ENCODE results near the gene PATJ. TPM values are rescaled to one million over a fixed set of nuclear protein-coding genes. Genes with fewer than 3 reads are reported as not detected.

PATJ gene
- total RNA-seq, 1 experiment from 2014 or later = 48.8 TPM

- no peaks in the 10 kb centered on the region for H3K9me2 ChIP-seq (ENCODE audit: insufficient read depth)
- H3K4me3 ChIP-seq (replicated peaks in 1 of 2; ENCODE audit: low read depth in 1 of 2, low read length in 2 of 2) = no peak overlapping the region
- no peak overlapping the region for H3K9ac ChIP-seq (ENCODE audit: low read length)
- peaks cover 0 to 12% of the 10 kb centered on the region in 2 experiments; a peak in 1 of 4 replicates for H3K4me1 ChIP-seq (ENCODE audit: control insufficient read depth in 1 of 2, insufficient read depth in 2 of 2, low read length in 2 of 2)
- RAD21 ChIA-PET (ENCODE audit: low non-redundant PET in 1 of 2, low total read pairs in 2 of 2, uncharacterized antibody in 2 of 2, unreplicated experiment in 2 of 2) = no interaction called here
- POLR2A ChIA-PET = no interaction called here
- H4K20me1 ChIP-seq (ENCODE audit: insufficient read depth) = no peaks in the 10 kb centered on the region
- H3K36me3 ChIP-seq (ENCODE audit: control insufficient read depth in 1 of 2, insufficient read depth in 2 of 2, low read length in 2 of 2) = no peaks in the 10 kb centered on the region
- ATAC-seq (no peak), DNase-seq (ENCODE audit: low read depth, low spot score) (no peak)
- no TSS peak for BruUV-seq (replicated peaks)
- CTCF ChIA-PET = interaction anchor here (0.6 kb wide), 1 partner anchor 48 kb away, joined by 3 read pairs; no protein-coding TSS in a partner anchor
- intact Hi-C loops (cut with micrococcal nuclease) = no loop called here
- no peaks in the 10 kb centered on the region for H3K27me3 ChIP-seq (ENCODE audit: insufficient read depth, low read length)
- no peaks in the 10 kb centered on the region for H3K9me3 ChIP-seq (ENCODE audit: control insufficient read depth in 1 of 2, insufficient read depth in 1 of 2, low read depth in 1 of 2, low read length in 2 of 2)
- no peak overlapping the region for H3K4me2 ChIP-seq (ENCODE audit: low read length)
- TF ChIP-seq RAD21 (IDR thresholded peaks at IDR 0.05; ENCODE audit: low read depth) = no peak
- H3K27ac ChIP-seq (ENCODE audit: low read depth, low read length) = no peak overlapping the region
- no peak overlapping the region for H2AFZ ChIP-seq (ENCODE audit: low read depth, low read length, poor library complexity, severe bottlenecking)
- H3K79me2 ChIP-seq (ENCODE audit: insufficient read depth, low read length) = no peaks in the 10 kb centered on the region
Observed at GRCh38 chr1:62139410-62139809, 397.1 kb downstream of the PATJ start.

- no peaks in the 10 kb centered on the region for H3K9me3 ChIP-seq (ENCODE audit: control insufficient read depth in 1 of 2, insufficient read depth in 1 of 2, low read depth in 1 of 2, low read length in 2 of 2)
- no peak overlapping the region for H3K4me2 ChIP-seq (ENCODE audit: low read length)
- RAD21 ChIA-PET (ENCODE audit: low non-redundant PET in 1 of 2, low total read pairs in 2 of 2, uncharacterized antibody in 2 of 2, unreplicated experiment in 2 of 2) = no interaction called here
- no peaks in the 10 kb centered on the region for H3K79me2 ChIP-seq (ENCODE audit: insufficient read depth, low read length)
- no TSS peak for BruUV-seq (replicated peaks)
- H3K27ac ChIP-seq (ENCODE audit: low read depth, low read length) = no peak overlapping the region
- H3K9ac ChIP-seq (ENCODE audit: low read length) = no peak overlapping the region
- H3K36me3 ChIP-seq (ENCODE audit: control insufficient read depth in 1 of 2, insufficient read depth in 2 of 2, low read length in 2 of 2) = no peaks in the 10 kb centered on the region
- CTCF ChIA-PET = no interaction called here
- POLR2A ChIA-PET = no interaction called here
- H2AFZ ChIP-seq (ENCODE audit: low read depth, low read length, poor library complexity, severe bottlenecking) = no peak overlapping the region
- no peaks in the 10 kb centered on the region for H3K27me3 ChIP-seq (ENCODE audit: insufficient read depth, low read length)
- DNase-seq (ENCODE audit: low read depth, low spot score) (no peak), ATAC-seq (no peak)
- H3K9me2 ChIP-seq (ENCODE audit: insufficient read depth) = no peaks in the 10 kb centered on the region
- intact Hi-C loops (cut with micrococcal nuclease) = loop anchor here (10.0 kb wide), 1 partner anchor 186 kb away; no protein-coding TSS in a partner anchor
- H3K4me1 ChIP-seq (ENCODE audit: control insufficient read depth in 1 of 2, insufficient read depth in 2 of 2, low read length in 2 of 2) = peaks cover 0 to under 1% of the 10 kb centered on the region in 2 experiments; a peak in 1 of 4 replicates
- no peaks in the 10 kb centered on the region for H4K20me1 ChIP-seq (ENCODE audit: insufficient read depth)
- no peak overlapping the region for H3K4me3 ChIP-seq (replicated peaks in 1 of 2; ENCODE audit: low read depth in 1 of 2, low read length in 2 of 2)
- TF ChIP-seq ATF3 (IDR thresholded peaks at IDR 0.05) = no peak
- no peak for TF ChIP-seq ZNF274 (IDR thresholded peaks at IDR 0.05; ENCODE audit: low read depth, low read length)
- TF ChIP-seq REST (IDR thresholded peaks at IDR 0.05; ENCODE audit: low read depth) = no peak
- TF ChIP-seq SP1 (IDR thresholded peaks at IDR 0.05; ENCODE audit: low read depth) = no peak
- no peak for TF ChIP-seq SIN3A (IDR thresholded peaks at IDR 0.05; ENCODE audit: low read depth)
- TF ChIP-seq TCF7L2 (IDR thresholded peaks at IDR 0.05; ENCODE audit: borderline replicate concordance, extremely low read depth, insufficient read depth, insufficient read length) = no peak
- TF ChIP-seq MAX (IDR thresholded peaks at IDR 0.05) = no peak
- TF ChIP-seq EZH2phosphoT487 (IDR thresholded peaks at IDR 0.05; ENCODE audit: borderline replicate concordance) = no peak
- TF ChIP-seq RAD21 (IDR thresholded peaks at IDR 0.05; ENCODE audit: low read depth) = no peak
- no peak for TF ChIP-seq FOSL1 (IDR thresholded peaks at IDR 0.05; ENCODE audit: low read depth)
- no peak for TF ChIP-seq EGR1 (IDR thresholded peaks at IDR 0.05; ENCODE audit: low read depth)
- TF ChIP-seq ELF1 (IDR thresholded peaks at IDR 0.05; ENCODE audit: borderline replicate concordance, low read depth) = no peak
- TF ChIP-seq ZBTB33 (IDR thresholded peaks at IDR 0.05; ENCODE audit: extremely low read depth, insufficient replicate concordance, low read length) = no peak
Observed at GRCh38 chr1:62140666-62141065, 398.4 kb downstream of the PATJ start.
